Skeletal muscle tissue (tissue), 4 donors: ENCODE data around the gene SCRN2. TPM values are rescaled to one million over a fixed set of nuclear protein-coding genes. Genes with fewer than 3 reads are reported as not detected.

ENCODE experiments used
- H3K27ac ChIP-seq: one replicate; pipeline ENCODE4 v1.7.0; 2013; ENCODE audit warnings: mild to moderate bottlenecking, low read depth, low read length, inconsistent platforms
- H3K27me3 ChIP-seq, 3 donors: one replicate each; pipeline ENCODE4 v1.7.0; 2013; ENCODE audit warnings: low read length in 3 of 3; ENCODE audit not compliant: control insufficient read depth in 3 of 3, insufficient read depth in 3 of 3
- H3K36me3 ChIP-seq, 3 donors: one replicate each; pipeline ENCODE4 v1.7.0; 2013; ENCODE audit warnings: low read length in 3 of 3; ENCODE audit not compliant: control insufficient read depth in 3 of 3, insufficient read depth in 3 of 3
- H3K4me1 ChIP-seq, 3 donors: one replicate each; pipeline ENCODE4 v1.7.0; 2013; ENCODE audit warnings: low read length in 3 of 3, mild to moderate bottlenecking in 3 of 3; ENCODE audit not compliant: control insufficient read depth in 3 of 3, insufficient read depth in 3 of 3
- H3K4me3 ChIP-seq, 3 donors: one replicate each; pipeline ENCODE4 v1.7.0; 2013; ENCODE audit warnings: low read length in 3 of 3
- H3K9ac ChIP-seq, 3 donors: one replicate each; pipeline ENCODE4 v1.7.0; 2013; ENCODE audit warnings: low read length in 3 of 3, mild to moderate bottlenecking in 3 of 3, moderate library complexity in 2 of 3, low read depth in 1 of 3
- H3K9me3 ChIP-seq, 3 donors: one replicate each; pipeline ENCODE4 v1.7.0; 2013; ENCODE audit warnings: low read length in 3 of 3; ENCODE audit not compliant: control insufficient read depth in 3 of 3
- total RNA-seq: library from RNA; depleted of rRNA; stranded (reverse); fragments of >200 nt; gene quantifications from one replicate; pipeline ENCODE4 v1.2.3, GENCODE V29; 2014
- donor health status: Osteomylitis.

The SCRN2 gene
- total RNA-seq, 1 donor from 2014 or later = 29.2 TPM

DNA sequence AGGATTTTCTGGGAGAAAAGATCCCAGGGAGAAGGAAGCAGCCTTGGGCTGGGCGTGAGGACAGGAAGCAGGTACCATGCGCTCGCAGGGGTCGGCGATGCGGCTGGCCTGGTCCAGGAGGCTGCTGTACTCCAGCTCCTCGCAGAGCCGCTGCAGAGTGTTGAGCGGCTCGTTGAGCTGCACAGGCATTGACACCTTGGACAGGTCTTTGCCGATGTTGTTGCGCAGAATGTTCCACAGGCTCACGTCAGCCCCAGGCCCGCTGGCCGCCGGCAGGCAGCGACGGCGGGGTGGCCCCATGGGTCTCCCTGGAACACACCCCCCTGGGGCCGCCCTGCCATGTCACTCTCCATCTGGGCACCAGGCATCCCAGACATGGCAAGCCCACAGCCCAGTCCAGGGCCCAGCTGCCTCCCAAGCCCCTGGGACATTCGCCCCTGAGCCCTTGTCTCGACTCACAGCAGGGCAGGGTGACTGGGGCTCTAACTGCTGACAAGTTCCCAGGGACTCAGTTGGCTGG, 27.5 kb downstream of the SCRN2 start:
- Histone ChIP-seq H3K9me3 (no peaks in the 10 kb centered on the region), H3K27ac (no peak overlapping the region)

GRCh38 chr17:47813077-47813476, 28.0 kb downstream of the SCRN2 start:
- H3K27ac ChIP-seq = no peak overlapping the region
- peaks cover 66 to 87% (median 80%) of the 10 kb centered on the region in 3 donors for H3K36me3 ChIP-seq
- H3K9ac ChIP-seq = no peak overlapping the region

More for the DNA sequence above, 27.5 kb downstream of the SCRN2 start:
- Histone ChIP-seq H3K4me3 (no peak overlapping the region), H3K36me3 (peaks cover 66 to 87% (median 80%) of the 10 kb centered on the region in 3 donors), H3K27me3 (no peaks in the 10 kb centered on the region), H3K9ac (no peak overlapping the region), H3K4me1 (peaks cover 0 to 55% (median 11%) of the 10 kb centered on the region in 3 donors)

GRCh38 chr17:47812146-47812920, 28.7 kb downstream of the SCRN2 start:
- no peak overlapping the region for H3K4me3 ChIP-seq
- no peaks in the 10 kb centered on the region for H3K9me3 ChIP-seq
- no peaks in the 10 kb centered on the region for H3K27me3 ChIP-seq
- H3K9ac ChIP-seq = peak overlapping the region in 1 of 3 donors; percentile 5
- peaks cover 65 to 88% (median 80%) of the 10 kb centered on the region in 3 donors for H3K36me3 ChIP-seq
- no peak overlapping the region for H3K27ac ChIP-seq
- peaks cover 5 to 56% (median 12%) of the 10 kb centered on the region in 3 donors for H3K4me1 ChIP-seq

More at GRCh38 chr17:47813077-47813476, 28.0 kb downstream of the SCRN2 start:
- no peaks in the 10 kb centered on the region for H3K27me3 ChIP-seq
- no peaks in the 10 kb centered on the region for H3K9me3 ChIP-seq
- no peak overlapping the region for H3K4me3 ChIP-seq
- peaks cover 0 to 55% (median 11%) of the 10 kb centered on the region in 3 donors for H3K4me1 ChIP-seq

GRCh38 chr17:47811709-47812108, 29.4 kb downstream of the SCRN2 start:
- peak overlapping the region; percentile 25 for H3K27ac ChIP-seq
- H3K4me3 ChIP-seq = no peak overlapping the region
- peaks cover 11 to 63% (median 19%) of the 10 kb centered on the region in 3 donors for H3K4me1 ChIP-seq
- no peaks in the 10 kb centered on the region for H3K27me3 ChIP-seq
- no peaks in the 10 kb centered on the region for H3K9me3 ChIP-seq
- peak overlapping the region in 2 of 3 donors; percentile 5 to 23 for H3K9ac ChIP-seq
- H3K36me3 ChIP-seq = peaks cover 63 to 87% (median 78%) of the 10 kb centered on the region in 3 donors

DNA sequence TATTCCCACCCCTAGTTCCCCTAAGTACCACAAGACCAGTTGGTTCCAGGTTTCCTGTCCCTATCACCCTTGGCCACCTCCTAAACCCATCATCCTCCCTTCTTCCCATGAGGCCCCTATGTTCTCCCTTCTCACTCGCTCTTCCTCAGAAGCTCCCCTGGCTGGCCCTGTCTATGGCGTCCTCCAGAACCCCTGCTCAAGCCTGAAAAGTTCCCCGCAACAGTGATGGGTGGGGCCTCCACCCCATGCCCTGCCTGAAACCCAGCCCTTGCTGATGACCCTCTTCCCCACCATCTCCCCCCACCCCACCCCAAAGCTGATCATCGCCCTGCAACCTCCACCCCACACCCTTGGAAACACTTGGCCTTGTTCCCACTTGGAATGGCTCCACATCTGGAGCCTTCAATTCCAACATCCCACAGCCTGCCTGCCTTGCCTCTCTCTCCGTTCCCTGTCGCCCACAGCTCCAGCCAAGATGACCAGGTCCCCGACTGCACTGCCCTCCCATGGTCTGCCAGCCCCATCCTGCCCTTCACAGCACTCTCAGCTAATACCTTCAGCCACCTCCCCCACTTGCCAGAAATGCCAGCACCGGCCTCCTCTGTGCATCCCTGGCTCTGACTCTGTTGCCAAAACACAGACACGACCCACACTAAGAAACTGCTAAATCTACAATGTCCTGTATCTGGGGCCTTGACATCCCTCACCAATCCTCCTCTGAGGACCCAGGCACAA, 30.0 kb downstream of the SCRN2 start:
- H3K9ac ChIP-seq = peak overlapping the region in 1 of 3 donors; percentile 23
- H3K4me3 ChIP-seq = no peak overlapping the region
- H3K27ac ChIP-seq = peak overlapping the region; percentile 28
- no peaks in the 10 kb centered on the region for H3K27me3 ChIP-seq
- H3K4me1 ChIP-seq = peaks cover 15 to 69% (median 20%) of the 10 kb centered on the region in 3 donors
- H3K36me3 ChIP-seq = peaks cover 56 to 81% (median 71%) of the 10 kb centered on the region in 3 donors
- no peaks in the 10 kb centered on the region for H3K9me3 ChIP-seq

DNA sequence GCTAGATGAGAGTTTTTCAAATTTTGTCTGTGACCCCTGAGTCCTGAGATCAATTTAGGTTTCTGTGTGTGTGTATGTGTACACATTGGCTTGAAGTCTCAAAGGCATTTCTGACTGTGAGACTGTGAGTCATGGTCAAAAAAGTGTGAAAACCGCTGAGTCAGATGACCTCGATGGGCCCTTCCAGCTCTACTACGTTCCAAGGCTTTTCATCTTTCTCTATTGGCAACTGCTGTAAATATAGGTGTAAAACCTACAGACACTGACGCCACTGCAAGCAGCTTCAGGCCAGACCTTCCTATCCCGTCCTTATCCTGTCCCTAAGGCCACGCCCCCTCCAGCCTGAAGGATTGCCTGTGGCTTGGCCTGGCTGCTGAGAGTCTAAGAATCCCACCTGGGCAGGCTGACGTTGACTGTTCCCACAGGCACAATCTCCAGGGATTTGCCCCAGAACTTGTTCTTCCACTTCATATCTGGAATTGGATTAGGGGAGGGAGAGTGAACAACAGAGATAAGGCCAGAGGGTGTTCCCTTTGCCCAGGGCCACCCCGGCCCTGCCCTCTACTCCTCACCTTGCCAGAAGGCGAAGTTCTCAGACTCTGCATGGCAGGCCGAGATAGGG, 30.8 kb downstream of the SCRN2 start:
- no peaks in the 10 kb centered on the region for H3K9me3 ChIP-seq
- H3K27ac ChIP-seq = peak overlapping the region; percentile 28
- H3K9ac ChIP-seq = no peak overlapping the region
- peaks cover 50 to 73% (median 64%) of the 10 kb centered on the region in 3 donors for H3K36me3 ChIP-seq
- H3K27me3 ChIP-seq = no peaks in the 10 kb centered on the region
- no peak overlapping the region for H3K4me3 ChIP-seq
- H3K4me1 ChIP-seq = peaks cover 23 to 73% (median 24%) of the 10 kb centered on the region in 3 donors

GRCh38 chr17:47808830-47809480, 32.1 kb downstream of the SCRN2 start:
- Histone ChIP-seq H3K4me1 (peaks cover 23 to 73% (median 24%) of the 10 kb centered on the region in 3 donors), H3K27me3 (no peaks in the 10 kb centered on the region), H3K9me3 (no peaks in the 10 kb centered on the region), H3K27ac (peak overlapping the region; percentile 92), H3K36me3 (peaks cover 43 to 61% (median 52%) of the 10 kb centered on the region in 3 donors), H3K4me3 (no peak overlapping the region), H3K9ac (no peak overlapping the region)

DNA sequence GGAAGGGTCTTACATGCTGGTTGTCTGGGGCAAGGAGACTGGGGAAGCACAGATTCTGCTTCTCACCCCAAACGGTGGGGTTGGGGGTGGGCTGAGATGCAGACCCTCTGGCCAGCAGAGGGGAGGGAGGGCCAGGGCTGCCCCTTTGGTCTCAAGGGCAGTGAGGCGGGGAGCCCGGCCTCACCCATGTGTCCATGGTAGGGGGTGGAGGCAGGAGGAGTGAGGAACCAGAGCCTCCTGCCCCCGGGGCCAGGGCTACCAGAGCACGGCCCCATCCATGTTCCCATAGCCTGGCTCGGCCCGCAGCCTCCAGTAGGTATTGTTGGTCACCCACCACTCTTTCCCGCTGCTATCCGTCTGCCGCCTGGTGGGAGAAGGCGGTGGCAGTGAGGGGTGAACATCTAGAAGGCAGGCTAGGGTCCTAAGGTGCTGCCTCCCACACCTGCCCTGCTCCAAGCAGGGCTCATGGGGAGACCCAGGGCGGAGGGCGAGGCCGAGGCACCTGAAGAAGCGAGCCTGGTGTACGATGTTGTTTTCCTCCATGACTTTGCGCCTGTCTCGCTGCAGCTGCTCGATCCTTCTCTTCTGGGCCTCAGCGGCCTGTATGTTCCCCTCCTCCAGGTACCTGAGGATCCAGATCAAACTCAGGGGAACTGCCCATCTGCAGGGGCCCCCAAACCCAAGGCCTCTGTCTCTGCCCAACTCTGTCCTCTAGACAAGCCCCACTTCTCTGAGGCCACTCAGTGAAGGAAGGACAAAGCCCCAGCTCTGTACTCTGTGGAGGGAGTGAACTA, 32.8 kb downstream of the SCRN2 start:
- peaks cover 40 to 54% (median 45%) of the 10 kb centered on the region in 3 donors for H3K36me3 ChIP-seq
- H3K27me3 ChIP-seq = no peaks in the 10 kb centered on the region
- H3K9me3 ChIP-seq = no peaks in the 10 kb centered on the region
- H3K9ac ChIP-seq = peak overlapping the region in 1 of 3 donors; percentile 8
- peaks cover 23 to 72% (median 26%) of the 10 kb centered on the region in 3 donors for H3K4me1 ChIP-seq
- peak overlapping the region; percentile 92 for H3K27ac ChIP-seq
- no peak overlapping the region for H3K4me3 ChIP-seq
